K562 (cell line): ENCODE results near the gene DNASE2. TPM values are rescaled to one million over a fixed set of nuclear protein-coding genes. Genes with fewer than 3 reads are reported as not detected.
A peak's percentile ranks its signal among the peaks of the same experiment; 100 is the strongest.

Source experiments
- ATAC-seq: fragments of 200-7000 bp; cut with Tn5 transposase; 3 replicates; pipeline ENCODE4 v1.9.1; 2020; ENCODE audit warnings: moderate library complexity
- BruUV-seq: library from RNA; stranded (reverse); fragments of 400-500 nt; replicated peaks from 2 replicates; lab custom pipeline; 2021; lab: Mats Ljungman, UMichigan
- CTCF ChIA-PET: fragments of 300-600 bp; formaldehyde crosslinking; extraction: SDS; loops from one replicate; lab custom pipeline; 2021; ENCODE audit warnings: low intra/inter-chr PET ratio; lab: Yijun Ruan, JAX
- POLR2A ChIA-PET: fragments of 300-600, 350-650 bp; sonication (Branson Sonifier 250); formaldehyde crosslinking; extraction: SDS; loops from one replicate; lab custom pipeline; 2021; ENCODE audit warnings: antibody characterized with exemption, inconsistent platforms; lab: Yijun Ruan, JAX
- DNase-seq, 4 experiments: peaks; one replicate each; pipeline versions ENCODE4 v3.0.0 to v3.0.0-alpha.2; 2011 to 2018; ENCODE audit warnings: low spot score in 3 of 4, mixed read lengths in 3 of 4; ENCODE audit errors: extremely low read depth in 1 of 4
- FAIRE-seq: peaks from 2 replicates; lab custom pipeline; 2011; peaks lifted over from hg19 to GRCh38; lab: Jason Lieb, UNC
- H2AFZ ChIP-seq: 2 replicates; pipeline ENCODE4 v1.6.0; 2011; ENCODE audit warnings: low read depth, low read length, control low read depth, inconsistent platforms
- H3K27ac ChIP-seq: fragments of 200-600 bp; 3 replicates; pipeline ENCODE4 v1.8.0; 2011; ENCODE audit warnings: low read depth, mild to moderate bottlenecking, control low read depth, inconsistent platforms, low read length, moderate library complexity, mixed read lengths; ENCODE audit errors: extremely low read depth
- H3K27me3 ChIP-seq, 2 experiments: fragments of 300-600 bp in 1 of 2; 2 replicates in 1 of 2; 3 replicates in 1 of 2; pipeline versions ENCODE4 v1.6.0 to v1.8.0; 2011; ENCODE audit warnings: inconsistent platforms in 2 of 2, low read length in 2 of 2, mild to moderate bottlenecking in 1 of 2, mixed read lengths in 1 of 2, moderate library complexity in 1 of 2; ENCODE audit not compliant: control insufficient read depth in 2 of 2, insufficient read depth in 2 of 2
- H3K36me3 ChIP-seq: fragments of 300-600 bp; 3 replicates; pipeline ENCODE4 v1.8.0; 2011; ENCODE audit warnings: mild to moderate bottlenecking, low read length, inconsistent platforms; ENCODE audit not compliant: control insufficient read depth, insufficient read depth
- H3K4me1 ChIP-seq, 2 experiments: fragments of 200-600 bp in 1 of 2; replicated peaks in 1 of 2; 2 replicates in 1 of 2; 3 replicates in 1 of 2; pipeline versions ENCODE4 v1.5.1 to v1.8.0; 2011; ENCODE audit warnings: inconsistent platforms in 2 of 2, low read length in 2 of 2, mild to moderate bottlenecking in 1 of 2, mixed read lengths in 1 of 2, moderate library complexity in 1 of 2; ENCODE audit not compliant: control insufficient read depth in 2 of 2, insufficient read depth in 2 of 2
- H3K4me2 ChIP-seq: 2 replicates; pipeline ENCODE4 v1.6.1; 2011; ENCODE audit warnings: low read length, control low read depth, inconsistent platforms, mixed read lengths; ENCODE audit not compliant: insufficient read depth
- H3K4me3 ChIP-seq: fragments of 200-600 bp; sonication (generic), shearing (Covaris generic); 2 replicates; pipeline ENCODE4 v1.5.1; 2016; ENCODE audit warnings: control low read depth, inconsistent platforms
- H3K79me2 ChIP-seq: fragments of 200-600 bp; 3 replicates; pipeline ENCODE4 v1.8.0; 2011; ENCODE audit warnings: low read length, inconsistent platforms; ENCODE audit not compliant: control insufficient read depth, insufficient read depth
- H3K9ac ChIP-seq, 2 experiments: 2 replicates each; pipeline versions ENCODE4 v1.6.0 to v1.6.1; 2011; ENCODE audit warnings: low read depth in 2 of 2, low read length in 2 of 2, control low read depth in 1 of 2, inconsistent platforms in 1 of 2, mild to moderate bottlenecking in 1 of 2, mixed read lengths in 1 of 2; ENCODE audit not compliant: insufficient read depth in 1 of 2
- H3K9me1 ChIP-seq: one replicate; pipeline ENCODE4 v1.6.0; 2011; ENCODE audit warnings: inconsistent platforms, mild to moderate bottlenecking, low read length, moderate library complexity; ENCODE audit not compliant: control insufficient read depth, insufficient read depth
- H3K9me3 ChIP-seq: replicated peaks from 2 replicates; pipeline ENCODE4 v1.5.1; 2011; ENCODE audit warnings: low read depth, low read length, inconsistent platforms; ENCODE audit not compliant: control insufficient read depth, insufficient read depth
- H4K20me1 ChIP-seq: replicated peaks from 2 replicates; pipeline ENCODE4 v1.6.1; 2011; ENCODE audit warnings: low read length, inconsistent platforms, mixed read lengths; ENCODE audit not compliant: control insufficient read depth, insufficient read depth
- AFF4 ChIP-seq: sonication (generic); formaldehyde crosslinking; IDR thresholded peaks from 2 replicates; pipeline ENCODE4 v1.8.0; 2023; ENCODE audit warnings: mild to moderate bottlenecking, missing genetic modification reagents
- CTCF ChIP-seq, 3 experiments: IDR thresholded peaks in 2 of 3; conservative IDR thresholded peaks in 1 of 3; 2 replicates each; pipeline ENCODE4 v1.5.1; 2011 to 2012; ENCODE audit warnings: low read length in 3 of 3, mild to moderate bottlenecking in 3 of 3, control low read depth in 2 of 3, improper control_type of control experiment in 1 of 3, inconsistent platforms in 1 of 3, low read depth in 1 of 3, mixed read lengths in 1 of 3, moderate library complexity in 1 of 3; ENCODE audit not compliant: insufficient read depth in 2 of 3
- NCOA6 ChIP-seq: fragments of 450-650 bp; IDR thresholded peaks from 2 replicates; pipeline ENCODE4 v1.6.1; 2017; ENCODE audit warnings: mild to moderate bottlenecking
- POLR2G ChIP-seq: fragments of 200-400 bp; formaldehyde crosslinking; IDR thresholded peaks from 2 replicates; pipeline ENCODE4 v1.6.1; 2017; ENCODE audit warnings: low read depth, mild to moderate bottlenecking, antibody characterized with exemption, low read length, moderate library complexity
- RBFOX2 ChIP-seq: fragments of 200-400 bp; formaldehyde crosslinking; IDR thresholded peaks from 2 replicates; pipeline ENCODE4 v1.6.1; 2017; ENCODE audit warnings: low read depth, mild to moderate bottlenecking, low read length, moderate library complexity
- ZFP30 ChIP-seq: fragments of 250-450 bp; sonication (Bioruptor Pico); IDR thresholded peaks from 2 replicates; pipeline ENCODE4 v1.8.0; 2022; ENCODE audit warnings: moderate library complexity, mild to moderate bottlenecking, inconsistent platforms, borderline replicate concordance
- ZNF586 ChIP-seq: fragments of 450-650 bp; formaldehyde crosslinking; conservative IDR thresholded peaks from 2 replicates; pipeline ENCODE4 v1.4.0; 2020; ENCODE audit warnings: mild to moderate bottlenecking, moderate library complexity
- WGBS: fragments of 100-300 bp; shearing (Covaris generic); methylation state at CpG from one replicate; pipeline ENCODE4 v1.1.6; 2016; ENCODE audit warnings: low coverage, mixed read lengths; ENCODE audit not compliant: insufficient coverage; ENCODE audit errors: missing lambda C conversion rate; 5-methylcytosine and 5-hydroxymethylcytosine counted together
- in situ Hi-C: fragments of 300-500 bp; cut with MboI; formaldehyde crosslinking; loops from 4 replicates; pipeline ENCODE4 v1.15.0; 2018; ENCODE audit warnings: inconsistent platforms, mixed read lengths
- intact Hi-C: fragments of 100-400 bp; cut with micrococcal nuclease; formaldehyde crosslinking; loops from 2 replicates; pipeline ENCODE4 v1.14.2; 2022
- polyA plus RNA-seq, 8 experiments: library from polyadenylated mRNA; depleted of rRNA in 4 of 8; stranded (reverse) in 5 of 8; unstranded in 3 of 8; fragments of >200 nt; fragmentation: Nextera tagmentation in 2 of 8; fragmentation: Illumina TruSeq in 1 of 8; extraction: Ambion mirVana in 2 of 8; extraction: Trizol in 1 of 8; gene quantifications; 2 replicates each; pipeline versions ENCODE4 v1.2.1 to v1.2.3, GENCODE V29; 2011 to 2014; ENCODE audit warnings: inconsistent platforms in 1 of 8, missing spikeins in 1 of 8
- total RNA-seq, 7 experiments: library from RNA; depleted of rRNA in 6 of 7; stranded (reverse); fragments of >200 nt in 6 of 7; fragmentation: Illumina TruSeq in 2 of 7; extraction: Trizol in 2 of 7; gene quantifications; 2 replicates each; pipeline versions ENCODE4 v1.2.1 to v1.2.3, GENCODE V29; 2011 to 2021; ENCODE audit warnings: low replicate concordance in 1 of 7

DNASE2 gene
- total and polyA plus RNA-seq, 9 of the 15 experiments (the other 6 are each of a cell fraction or from before 2014, with no cell fraction given): 4.4 to 27.0 (median 20.2) TPM

- TF ChIP-seq AFF4 (CRISPR knock-in tag): no peak; the same call in 1 of the 2 replicates
These were observed at the start of gene DNASE2 (continued) for GRCh38 chr19:12881172-12881808.

GRCh38 chr19:12930002-12930645, 48.9 kb upstream of the DNASE2 start:
- Histone ChIP-seq H3K4me1 (peaks cover 14 to 32% of the 10 kb centered on the region in 2 experiments; a peak in 4 of 5 replicates), H2AFZ (no peak overlapping the region), H3K9me1 (no peaks in the 10 kb centered on the region), H4K20me1 (no peaks in the 10 kb centered on the region; the same call in 1 of the 2 replicates), H3K36me3 (peaks cover 69% of the 10 kb centered on the region), H3K4me2 (no peak overlapping the region), H3K9ac (peak overlapping the region in 1 of 2 experiments; percentile 41; a peak in 2 of 4 replicates), H3K27me3 (no peaks in the 10 kb centered on the region), H3K79me2 (peaks cover 51% of the 10 kb centered on the region), H3K9me3 (no peaks in the 10 kb centered on the region), H3K27ac (no peak overlapping the region), H3K4me3 (no peak overlapping the region)
- intact Hi-C loops: no loop called here
- no peak for ATAC-seq
- in situ Hi-C loops: no loop called here
- POLR2A ChIA-PET: interaction anchor here (0.7 to 0.9 kb wide), 2 partner anchors 25 to 85 kb away, joined by 3 read pairs; no protein-coding TSS in a partner anchor
- no peak for DNase-seq
- 93% methylated on average over 9 of the region's 19 CpGs for WGBS
- FAIRE-seq: no peak
- BruUV-seq: no TSS peak
- TF ChIP-seq ZFP30 (CRISPR knock-in tag) (no peak), RBFOX2 (peak; percentile 51), CTCF (IDR thresholded peaks at IDR 0.05 in 2 of 3, conservative IDR thresholded peaks at IDR 0.05 in 1 of 3; ENCODE audit: insufficient read depth in 2 of 3, low read depth in 1 of 3, low read length in 3 of 3) (peak in 2 of 3 experiments; percentile 1 to 12; a peak in 1 of 6 replicates), ZNF586 (CRISPR knock-in tag) (no peak), POLR2G (peak; percentile 54), NCOA6 (no peak)
- TF ChIP-seq, all 486 proteins: peak for 3
- CTCF ChIA-PET: no interaction called here
